KMS-11 (cell line): Measurements from ENCODE around the gene MXI1.
"Not testable (repeated sequence)": the region's sequence is repeated elsewhere in the genome, so short reads cannot be mapped to it uniquely, and the experiment has no call there.

Experiments
- H2AFZ ChIP-seq: fragments of 200-600 bp; sonication (generic); 2 replicates; pipeline ENCODE4 v1.6.1; 2016; ENCODE audit warnings: antibody characterized with exemption, mixed run types, low read depth
- H3K27ac ChIP-seq: fragments of 200-600 bp; sonication (generic); 2 replicates; pipeline ENCODE4 v1.6.1; 2016; ENCODE audit warnings: mild to moderate bottlenecking, mixed run types
- H3K27me3 ChIP-seq: fragments of 200-600 bp; sonication (generic); 2 replicates; pipeline ENCODE4 v1.6.1; 2017; ENCODE audit warnings: mild to moderate bottlenecking, low read depth, mixed run types, moderate library complexity; ENCODE audit not compliant: insufficient read depth
- H3K36me3 ChIP-seq: fragments of 200-600 bp; sonication (generic); 2 replicates; pipeline ENCODE4 v1.6.1; 2017; ENCODE audit warnings: mild to moderate bottlenecking, mixed run types; ENCODE audit not compliant: insufficient read depth
- H3K4me1 ChIP-seq: fragments of 200-600 bp; sonication (generic); 2 replicates; pipeline ENCODE4 v1.6.1; 2016; ENCODE audit warnings: mild to moderate bottlenecking, low read depth, mixed run types; ENCODE audit not compliant: poor library complexity, severe bottlenecking
- H3K4me2 ChIP-seq: fragments of 200-600 bp; sonication (generic); 2 replicates; pipeline ENCODE4 v1.7.0; 2016; ENCODE audit warnings: mild to moderate bottlenecking, mixed run types
- H3K4me3 ChIP-seq: fragments of 200-600 bp; sonication (generic); IDR thresholded peaks from 2 replicates; pipeline ENCODE4 v1.6.1; 2017; ENCODE audit warnings: low read depth, low read length, mixed read lengths; ENCODE audit not compliant: insufficient read depth
- H3K79me2 ChIP-seq: fragments of 200-600 bp; sonication (generic); 2 replicates; pipeline ENCODE4 v1.6.1; 2016; ENCODE audit warnings: low read depth, mixed run types; ENCODE audit not compliant: insufficient read depth
- H3K9ac ChIP-seq: fragments of 200-600 bp; sonication (generic); 2 replicates; pipeline ENCODE4 v1.6.1; 2016; ENCODE audit warnings: mild to moderate bottlenecking, mixed run types
- H4K20me1 ChIP-seq: fragments of 200-600 bp; sonication (generic); 2 replicates; pipeline ENCODE4 v1.6.1; 2016; ENCODE audit warnings: mild to moderate bottlenecking, mixed run types; ENCODE audit not compliant: insufficient read depth
- TF ChIP-seq, protein P1 (sequence below): fragments of 200-600 bp; sonication (generic); conservative IDR thresholded peaks from 2 replicates; pipeline ENCODE4 v1.6.1; 2017; ENCODE audit warnings: low read depth, mild to moderate bottlenecking, antibody characterized with exemption, low read length, moderate library complexity, mixed read lengths

Gene MXI1

DNA sequence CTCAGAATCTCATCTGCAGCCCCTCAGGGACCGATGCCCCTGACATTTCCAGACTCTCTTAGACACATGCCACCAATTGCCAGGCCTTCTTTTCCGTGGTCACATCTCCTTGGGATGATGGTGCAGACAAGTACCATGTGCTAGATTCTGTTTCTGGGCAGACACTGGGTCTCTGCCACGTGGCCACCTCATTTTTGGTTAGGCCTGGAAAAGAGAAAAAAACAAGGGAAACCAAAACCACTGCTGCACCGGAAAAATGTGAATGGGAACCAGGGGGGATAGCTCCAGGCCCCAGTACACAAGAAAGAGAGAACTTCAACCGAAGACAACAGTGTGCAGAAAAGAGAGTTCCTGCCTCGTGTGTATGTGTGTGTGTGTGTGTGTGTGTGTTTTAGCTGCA is 23.0 kb upstream of the MXI1 start:
- Histone ChIP-seq H3K4me3 (no peak overlapping the region), H2AFZ (no peak overlapping the region), H3K36me3 (no peaks in the 10 kb centered on the region), H3K79me2 (no peaks in the 10 kb centered on the region), H3K27ac (no peak overlapping the region), H3K4me1 (no peaks in the 10 kb centered on the region), H3K27me3 (no peaks in the 10 kb centered on the region), H3K4me2 (no peak overlapping the region), H4K20me1 (no peaks in the 10 kb centered on the region), H3K9ac (no peak overlapping the region)
- TF ChIP-seq, protein P1, sequence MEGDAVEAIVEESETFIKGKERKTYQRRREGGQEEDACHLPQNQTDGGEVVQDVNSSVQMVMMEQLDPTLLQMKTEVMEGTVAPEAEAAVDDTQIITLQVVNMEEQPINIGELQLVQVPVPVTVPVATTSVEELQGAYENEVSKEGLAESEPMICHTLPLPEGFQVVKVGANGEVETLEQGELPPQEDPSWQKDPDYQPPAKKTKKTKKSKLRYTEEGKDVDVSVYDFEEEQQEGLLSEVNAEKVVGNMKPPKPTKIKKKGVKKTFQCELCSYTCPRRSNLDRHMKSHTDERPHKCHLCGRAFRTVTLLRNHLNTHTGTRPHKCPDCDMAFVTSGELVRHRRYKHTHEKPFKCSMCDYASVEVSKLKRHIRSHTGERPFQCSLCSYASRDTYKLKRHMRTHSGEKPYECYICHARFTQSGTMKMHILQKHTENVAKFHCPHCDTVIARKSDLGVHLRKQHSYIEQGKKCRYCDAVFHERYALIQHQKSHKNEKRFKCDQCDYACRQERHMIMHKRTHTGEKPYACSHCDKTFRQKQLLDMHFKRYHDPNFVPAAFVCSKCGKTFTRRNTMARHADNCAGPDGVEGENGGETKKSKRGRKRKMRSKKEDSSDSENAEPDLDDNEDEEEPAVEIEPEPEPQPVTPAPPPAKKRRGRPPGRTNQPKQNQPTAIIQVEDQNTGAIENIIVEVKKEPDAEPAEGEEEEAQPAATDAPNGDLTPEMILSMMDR = no peak

- not testable (repeated sequence) for H3K27me3 ChIP-seq, H3K4me3 ChIP-seq, H2AFZ ChIP-seq, H3K4me2 ChIP-seq, H4K20me1 ChIP-seq, H3K79me2 ChIP-seq, H3K4me1 ChIP-seq, H3K9ac ChIP-seq, H3K36me3 ChIP-seq, H3K27ac ChIP-seq
Measured at GRCh38 chr10:110185646-110186182, 21.7 kb upstream of the MXI1 start.

DNA sequence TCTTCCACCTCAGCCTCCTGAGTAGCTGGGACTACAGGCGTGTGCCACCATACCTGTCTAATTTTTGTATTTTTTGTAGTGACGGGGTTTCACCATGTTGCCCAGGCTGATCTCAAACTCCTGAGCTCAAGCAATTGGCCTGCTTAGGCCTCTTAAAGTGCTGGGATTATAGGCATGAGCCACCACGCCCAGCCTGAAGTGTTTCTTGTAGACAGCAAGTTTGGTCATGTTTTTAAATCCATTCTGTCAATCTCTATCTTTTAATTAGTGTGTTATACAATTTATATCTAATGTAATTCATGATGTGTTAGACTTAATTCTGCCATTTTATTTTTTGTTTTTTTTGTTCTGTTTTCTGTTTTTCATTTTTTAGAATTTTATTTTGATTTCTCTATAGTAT is 17.2 kb upstream of the MXI1 start:
- H3K4me3 ChIP-seq = no peak overlapping the region
- H3K79me2 ChIP-seq = no peaks in the 10 kb centered on the region
- no peak overlapping the region for H3K4me2 ChIP-seq

DNA sequence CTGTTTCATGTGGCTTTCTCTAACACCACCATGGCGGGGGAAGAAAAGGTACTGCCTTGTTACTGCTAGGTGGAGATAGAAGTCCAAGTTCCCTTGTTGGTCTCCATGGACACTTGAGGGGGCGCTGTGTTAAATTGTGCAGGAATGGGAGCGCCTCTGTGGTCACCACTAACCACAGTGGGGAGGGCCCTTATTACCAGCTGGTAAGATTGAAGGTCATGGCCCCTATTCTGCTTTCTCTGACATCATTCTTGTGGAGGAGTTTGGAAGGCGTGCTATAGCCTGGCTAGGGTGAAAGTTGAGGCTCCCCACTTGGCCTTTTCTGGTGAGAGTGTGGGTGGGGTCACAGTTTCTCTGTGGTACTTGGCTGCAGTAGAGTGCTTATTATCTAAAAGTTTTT is 14.9 kb upstream of the MXI1 start:
- H3K4me3 ChIP-seq = no peak overlapping the region
- H3K27me3 ChIP-seq = no peaks in the 10 kb centered on the region
- peaks cover 10% of the 10 kb centered on the region for H3K4me1 ChIP-seq
- H4K20me1 ChIP-seq = no peaks in the 10 kb centered on the region
- no peak overlapping the region for H3K27ac ChIP-seq
- no peaks in the 10 kb centered on the region for H3K36me3 ChIP-seq
- H2AFZ ChIP-seq = no peak overlapping the region
- H3K79me2 ChIP-seq = no peaks in the 10 kb centered on the region
- no peak overlapping the region for H3K9ac ChIP-seq
- H3K4me2 ChIP-seq = no peak overlapping the region
- TF ChIP-seq, protein P1 = peak; percentile 43; the same call in 1 of the 2 replicates

More for the DNA sequence above, 17.2 kb upstream of the MXI1 start:
- no peak overlapping the region for H3K27ac ChIP-seq
- peaks cover 10% of the 10 kb centered on the region for H3K4me1 ChIP-seq
- TF ChIP-seq, protein P1 = no peak
- no peaks in the 10 kb centered on the region for H4K20me1 ChIP-seq
- no peak overlapping the region for H3K9ac ChIP-seq
- H3K27me3 ChIP-seq = no peaks in the 10 kb centered on the region
- H2AFZ ChIP-seq = no peak overlapping the region
- H3K36me3 ChIP-seq = no peaks in the 10 kb centered on the region

- H3K4me2 ChIP-seq = peak overlapping the region; percentile 55
- no peak overlapping the region for H2AFZ ChIP-seq
- H3K79me2 ChIP-seq = no peaks in the 10 kb centered on the region
- no peak overlapping the region for H3K27ac ChIP-seq
- no peaks in the 10 kb centered on the region for H3K27me3 ChIP-seq
- peaks cover 25% of the 10 kb centered on the region for H3K4me1 ChIP-seq
- H3K4me3 ChIP-seq = no peak overlapping the region
- H3K9ac ChIP-seq = no peak overlapping the region
- H3K36me3 ChIP-seq = no peaks in the 10 kb centered on the region
- TF ChIP-seq, protein P1 = no peak
- no peaks in the 10 kb centered on the region for H4K20me1 ChIP-seq
Measured at GRCh38 chr10:110200503-110200902, 6.9 kb upstream of the MXI1 start.

DNA sequence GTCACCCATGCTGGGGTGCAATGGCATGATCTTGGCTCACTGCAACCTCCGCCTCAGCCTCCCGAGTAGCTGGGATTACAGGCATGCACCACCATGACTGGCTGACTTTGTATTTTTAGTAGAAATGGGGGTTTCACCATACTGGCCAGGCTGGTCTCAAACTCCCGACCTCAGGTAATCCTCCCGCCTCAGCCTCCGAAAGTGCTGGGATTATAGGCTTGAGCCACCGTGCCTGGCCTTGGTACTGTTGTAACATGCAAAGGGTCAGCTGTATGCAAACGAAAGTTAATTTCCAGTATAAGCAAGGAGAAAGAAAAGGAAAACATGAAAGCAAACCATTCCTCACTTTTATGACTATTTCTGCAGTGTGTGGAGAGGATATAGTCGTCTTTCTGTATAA is 6.4 kb upstream of the MXI1 start:
- not testable (repeated sequence) for H4K20me1 ChIP-seq, H3K27me3 ChIP-seq

More for the DNA sequence above, 6.4 kb upstream of the MXI1 start:
- not testable (repeated sequence) for H3K36me3 ChIP-seq, H3K9ac ChIP-seq, H3K79me2 ChIP-seq, H2AFZ ChIP-seq, H3K4me3 ChIP-seq, H3K27ac ChIP-seq
- Histone ChIP-seq H3K4me2 (peak overlapping the region; percentile 55; the same call in 1 of the 2 replicates), H3K4me1 (peaks cover 25% of the 10 kb centered on the region)
